Activated T-cell treated with anti-CD3 and anti-CD28 coated beads for 4 hours (primary cell): ENCODE measurements around the gene STARD9.
"Not testable (repeated sequence)": the region's sequence is repeated elsewhere in the genome, so short reads cannot be mapped to it uniquely, and the experiment has no call there.

Experiments
- DNase-seq: peaks from one replicate; pipeline ENCODE4 v3.0.0-alpha.2; 2020

Gene STARD9

DNA sequence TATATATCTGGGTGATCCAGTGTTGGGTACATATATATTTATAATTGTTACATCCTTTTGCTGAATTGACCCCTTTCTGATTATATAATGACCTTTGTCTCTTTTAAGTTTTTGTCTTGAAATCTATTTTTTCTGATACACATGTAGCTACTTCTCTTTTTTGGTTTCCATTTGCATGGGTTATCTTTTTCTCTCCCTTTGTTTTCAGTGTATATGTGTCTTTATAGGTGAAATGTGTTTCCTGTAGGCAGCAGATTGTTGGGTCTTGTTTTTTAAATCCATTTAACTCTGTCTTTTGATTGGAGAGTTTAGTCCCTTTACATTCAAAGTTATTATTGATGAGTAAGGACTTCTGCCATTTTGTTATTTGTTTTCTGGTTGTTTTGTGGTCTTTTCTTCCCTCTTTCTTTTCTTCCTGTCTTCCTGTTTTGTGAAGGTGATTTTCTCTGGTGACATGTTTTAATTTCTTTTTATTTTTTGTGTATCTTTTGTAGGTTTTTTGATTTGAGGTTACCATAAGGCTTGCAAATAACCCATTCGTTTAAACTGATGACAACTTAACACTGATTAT is 56.8 kb downstream of the STARD9 start:
- DNase-seq, result no peak

DNA sequence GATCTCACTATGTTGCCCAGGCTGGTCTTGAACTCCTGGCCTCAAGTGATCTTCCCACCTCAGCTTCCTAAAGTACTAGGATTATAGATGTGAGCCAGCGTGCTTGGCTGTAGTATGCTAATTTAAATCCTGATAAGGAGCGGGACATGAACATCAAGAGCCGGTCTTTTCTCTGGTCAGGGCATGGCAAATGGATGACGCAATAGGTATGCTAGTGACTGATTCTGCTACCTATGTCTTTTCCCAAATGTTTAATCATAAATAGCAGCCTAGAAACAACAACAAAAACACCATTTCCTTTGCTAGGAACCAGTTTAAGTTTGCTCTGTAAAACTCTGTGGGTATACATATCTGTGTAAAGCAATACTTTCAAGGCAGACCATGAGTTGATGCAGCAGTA is 64.7 kb downstream of the STARD9 start:
- DNase-seq, result no peak

DNA sequence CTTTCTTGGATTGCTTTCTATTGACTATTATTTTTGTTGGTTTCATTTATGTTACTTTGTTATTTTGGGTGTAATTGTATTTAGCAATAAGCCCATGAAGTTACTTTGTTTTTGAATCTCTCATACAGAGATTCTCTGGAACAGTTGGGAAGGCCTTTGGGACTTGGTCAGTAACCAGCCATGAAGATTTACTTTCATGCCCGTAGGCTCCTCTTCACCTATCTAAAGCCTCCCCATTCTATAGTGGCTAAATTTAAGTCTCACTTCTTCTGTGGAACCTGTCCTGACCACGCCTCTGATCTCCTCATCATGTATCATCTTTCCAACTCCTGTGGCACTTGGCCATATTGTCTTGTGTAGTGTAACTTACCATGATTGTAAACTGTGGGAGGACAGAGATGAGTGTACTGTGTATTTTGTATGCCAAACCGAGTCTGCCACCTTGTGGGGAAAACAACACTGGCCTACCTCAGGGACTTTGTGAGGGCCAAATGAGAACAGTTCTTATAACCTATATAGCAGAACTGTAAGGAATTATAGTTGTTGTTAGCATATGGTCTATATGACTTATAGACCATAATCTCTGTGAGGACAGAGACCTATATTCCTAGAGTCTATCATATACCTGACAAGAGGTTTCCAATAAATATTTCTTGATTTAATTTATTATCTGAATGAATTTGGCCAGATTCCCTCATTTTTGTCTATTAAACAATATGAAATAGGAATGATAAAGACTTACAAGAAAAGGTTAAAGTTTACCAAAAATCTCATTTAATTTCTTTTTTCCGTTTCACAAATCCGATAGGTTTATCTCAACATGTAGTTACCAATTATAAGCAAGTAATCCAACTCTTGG is 75.0 kb downstream of the STARD9 start:
- peak; percentile 30 for DNase-seq

DNA sequence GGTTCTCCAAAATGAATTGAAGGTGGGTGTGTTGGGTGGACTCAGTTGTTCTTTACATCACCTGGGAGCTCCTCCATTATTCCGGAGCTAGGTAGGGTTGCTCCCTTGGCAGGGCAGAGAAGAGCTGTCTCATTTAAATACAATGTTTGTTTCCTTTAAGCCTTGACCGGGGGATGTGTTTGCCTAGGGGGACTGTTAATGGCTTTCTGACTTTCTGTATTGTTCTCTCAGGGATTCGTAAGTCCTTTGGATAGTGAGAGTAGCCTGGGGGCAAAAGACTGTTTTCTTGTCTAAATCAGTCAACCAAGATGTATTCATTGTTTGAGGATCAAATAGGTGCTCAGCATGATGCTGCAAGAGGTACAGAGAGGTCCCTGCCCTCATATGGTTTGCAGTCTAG is 90.4 kb downstream of the STARD9 start:
- DNase-seq, result no peak

DNA sequence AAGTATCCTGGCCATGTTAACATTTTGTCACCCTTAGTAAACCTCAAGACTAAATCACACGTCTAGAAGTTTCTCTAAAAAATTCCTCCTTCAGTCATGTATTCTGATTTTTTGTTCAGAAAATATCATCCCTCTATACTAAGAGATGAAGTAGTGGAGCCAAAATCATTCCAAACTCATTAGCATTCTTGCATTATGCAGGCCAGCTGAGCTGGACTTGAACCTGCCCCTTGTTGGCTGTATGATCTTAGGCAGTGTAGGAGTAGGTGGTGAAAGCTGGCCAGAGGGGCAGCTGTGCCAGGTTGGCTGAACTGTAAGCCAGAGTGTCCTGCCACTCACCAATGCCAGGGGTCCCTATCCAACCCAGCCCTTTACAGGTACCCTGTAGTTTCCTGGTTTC is 92.4 kb downstream of the STARD9 start:
- no peak for DNase-seq

DNA sequence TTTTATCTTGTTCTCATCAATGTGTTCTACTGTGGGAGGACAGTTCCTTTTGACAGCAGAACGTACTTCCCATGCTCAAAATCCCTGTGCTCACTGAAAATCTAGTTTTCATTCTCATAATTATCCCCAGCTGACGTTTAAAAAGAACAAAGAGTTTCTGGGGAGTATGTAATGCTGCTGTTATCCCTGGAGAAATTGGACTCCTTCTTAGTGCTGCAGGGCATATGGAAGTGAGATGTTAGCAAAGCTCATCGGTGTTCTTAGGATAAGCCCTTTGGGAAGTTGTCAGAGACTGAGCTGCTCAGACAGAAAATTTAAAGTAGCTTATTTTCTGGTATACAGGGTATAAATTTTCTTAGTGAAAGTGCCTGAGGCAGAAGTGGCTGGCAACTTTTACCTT is 95.0 kb downstream of the STARD9 start:
- no peak for DNase-seq

DNA sequence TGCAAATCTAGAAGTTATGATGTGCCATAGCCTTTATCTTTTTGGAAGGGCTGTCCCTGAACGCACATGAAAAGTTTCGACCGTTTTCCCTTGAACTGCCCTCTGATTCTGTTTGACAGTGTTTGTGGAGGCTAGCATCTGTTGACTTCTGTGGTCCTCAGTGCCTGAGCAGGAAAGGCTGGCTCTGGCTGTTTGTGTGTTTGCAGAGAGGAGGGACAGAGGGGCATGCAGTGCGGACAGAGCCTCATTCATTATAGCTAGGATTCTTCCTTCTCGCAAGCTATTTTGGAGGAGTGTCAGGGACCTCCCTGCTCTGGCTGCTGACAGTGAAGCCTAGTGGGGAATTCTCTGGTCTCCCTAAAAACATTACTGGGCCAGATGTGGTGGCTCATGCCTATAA is 97.0 kb downstream of the STARD9 start:
- no peak for DNase-seq

DNA sequence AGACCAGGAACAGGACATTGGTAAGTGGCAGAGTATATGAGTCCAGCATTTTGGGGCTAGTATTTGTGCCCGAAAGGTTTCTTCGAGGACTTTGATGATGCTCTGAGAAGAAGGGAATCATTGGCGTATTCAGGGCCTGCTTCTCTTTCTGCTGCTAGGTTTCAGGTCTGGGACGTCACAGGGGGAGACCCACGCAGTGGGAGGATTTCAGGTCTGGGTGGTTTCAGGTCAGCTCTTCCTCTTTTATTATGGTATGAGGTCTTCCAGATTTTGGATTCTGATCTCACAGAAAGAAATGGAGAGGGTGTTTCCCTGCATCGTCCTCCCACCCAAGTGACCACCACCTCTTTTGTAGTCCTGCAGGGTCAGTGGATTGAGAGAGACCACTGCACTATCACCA is 99.1 kb downstream of the STARD9 start:
- no peak for DNase-seq

DNA sequence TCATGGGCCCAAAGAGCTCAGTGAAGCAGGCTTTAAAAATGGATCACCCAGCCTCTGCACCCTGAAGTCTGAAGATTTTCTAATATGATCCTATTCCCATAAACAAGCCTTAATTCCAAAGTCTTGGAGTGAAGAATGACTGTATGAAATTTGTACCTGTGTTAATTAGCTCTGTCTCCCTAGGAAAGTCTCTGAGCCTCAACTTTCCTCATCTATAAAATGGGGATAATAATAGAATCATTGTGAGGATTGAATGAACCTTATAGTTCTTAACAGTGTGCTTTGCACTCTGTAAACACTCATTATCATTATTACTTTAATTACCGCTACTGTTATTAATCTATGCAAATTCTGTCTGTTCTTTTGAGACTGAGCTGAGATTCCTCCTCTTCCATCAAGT is 99.6 kb downstream of the STARD9 start:
- DNase-seq, result no peak

DNA sequence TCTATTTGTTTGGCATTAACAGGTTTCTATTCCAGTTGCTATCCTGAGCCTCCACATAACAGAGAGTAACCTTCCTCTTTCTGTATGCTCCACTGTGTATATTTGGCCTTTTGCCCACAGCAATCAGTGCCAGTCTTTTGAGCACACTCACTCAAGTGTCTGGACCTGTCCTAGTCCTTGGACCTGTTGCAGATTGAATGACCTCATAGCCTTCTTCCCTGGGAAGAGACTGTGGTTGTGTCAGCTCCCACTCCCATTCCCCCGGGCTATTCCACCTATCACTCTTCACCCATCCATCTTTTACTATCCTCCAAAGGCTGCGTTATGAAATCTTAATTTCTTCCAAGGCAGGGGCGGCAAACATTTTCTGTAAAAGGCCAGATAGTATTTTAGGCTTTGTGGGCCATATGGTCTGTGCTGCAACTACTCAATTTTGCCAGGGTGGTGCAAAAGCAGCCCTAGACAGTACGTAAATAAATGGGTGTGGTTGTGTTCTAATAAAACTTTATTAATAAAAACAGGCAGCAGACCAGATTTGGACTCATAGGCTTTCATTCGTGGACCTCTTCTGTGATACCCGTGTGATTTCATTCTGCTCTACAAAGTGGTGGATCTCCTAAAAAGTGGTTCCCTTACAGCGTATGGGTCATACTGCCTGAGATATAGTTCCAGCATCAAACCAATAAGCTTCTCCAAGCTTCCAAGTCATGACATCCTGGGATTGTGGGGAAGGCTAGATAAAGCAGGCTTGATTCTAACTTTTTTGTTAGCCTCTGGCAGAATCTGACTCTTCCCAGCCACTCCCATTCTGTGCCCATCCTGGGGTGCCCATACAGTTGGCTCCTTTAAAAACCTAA is 104.1 kb downstream of the STARD9 start:
- DNase-seq, result no peak

DNA sequence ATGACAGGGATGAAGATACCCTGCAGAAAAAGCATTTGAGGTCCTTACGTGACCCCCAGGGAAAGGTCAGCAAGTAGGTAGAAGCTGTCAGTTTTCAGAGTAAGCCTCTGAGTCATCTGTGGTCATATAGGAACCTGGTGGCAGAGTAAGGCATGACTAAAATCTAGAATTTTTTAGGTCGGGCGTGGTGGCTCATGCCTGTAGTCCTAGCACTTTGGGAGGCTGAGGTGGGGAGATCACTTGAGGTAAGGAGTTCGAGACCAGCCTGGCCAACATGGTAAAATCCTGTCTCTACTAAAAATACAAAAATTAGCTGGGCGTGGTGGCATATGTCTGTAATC is 104.7 kb downstream of the STARD9 start:
- DNase-seq, result not testable (repeated sequence)

DNA sequence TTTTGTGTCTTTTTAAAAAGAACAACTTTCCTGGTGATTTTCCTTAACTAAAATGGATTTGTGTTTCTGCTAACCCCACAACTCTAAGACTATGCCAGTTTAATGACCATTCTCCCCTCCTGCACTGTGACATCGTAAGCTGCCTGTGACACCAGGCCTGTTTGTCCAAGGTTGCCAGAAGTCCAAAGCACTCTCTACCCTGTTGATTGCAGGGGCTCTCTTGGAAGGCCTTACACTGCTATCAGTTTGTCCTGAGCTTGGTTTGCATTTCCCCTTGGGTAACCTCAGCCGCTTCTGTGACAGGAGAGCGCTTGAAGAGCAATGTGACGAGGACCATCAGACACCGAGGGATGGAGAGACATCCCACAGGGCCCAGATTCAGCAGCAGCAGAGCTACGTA is 105.7 kb downstream of the STARD9 start:
- no peak for DNase-seq

DNA sequence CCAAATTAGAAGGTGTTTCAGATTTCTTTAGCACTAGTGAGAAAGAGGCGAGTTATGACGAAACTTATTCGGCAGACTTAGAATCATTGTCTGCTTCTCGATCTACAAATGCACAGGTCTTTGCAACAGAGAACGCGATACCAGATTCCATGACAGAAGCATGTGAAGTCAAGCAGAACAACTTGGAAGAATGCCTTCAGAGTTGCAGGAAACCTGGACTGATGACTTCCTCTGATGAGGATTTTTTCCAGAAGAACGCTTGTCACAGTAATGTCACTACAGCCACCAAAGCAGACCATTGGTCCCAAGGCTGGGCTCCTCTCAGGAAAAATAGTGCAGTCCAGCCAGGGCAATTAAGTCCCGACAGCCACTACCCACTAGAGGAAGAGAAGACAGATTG is 110.9 kb downstream of the STARD9 start:
- no peak for DNase-seq

DNA sequence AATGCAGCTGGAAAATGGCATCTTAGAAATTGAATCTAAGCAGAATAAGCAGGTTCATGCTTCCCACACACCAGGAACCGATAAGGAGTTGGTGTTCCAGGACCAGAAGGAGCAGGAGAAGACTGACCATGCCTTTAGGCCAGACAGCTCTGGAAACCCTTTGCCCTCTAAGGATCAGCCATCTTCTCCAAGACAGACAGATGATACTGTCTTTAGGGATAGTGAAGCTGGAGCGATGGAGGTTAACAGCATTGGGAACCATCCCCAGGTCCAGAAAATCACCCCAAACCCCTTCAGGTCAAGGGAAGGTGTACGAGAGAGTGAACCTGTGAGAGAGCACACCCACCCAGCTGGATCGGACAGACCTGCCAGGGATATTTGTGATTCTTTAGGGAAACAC is 112.3 kb downstream of the STARD9 start:
- no peak for DNase-seq

DNA sequence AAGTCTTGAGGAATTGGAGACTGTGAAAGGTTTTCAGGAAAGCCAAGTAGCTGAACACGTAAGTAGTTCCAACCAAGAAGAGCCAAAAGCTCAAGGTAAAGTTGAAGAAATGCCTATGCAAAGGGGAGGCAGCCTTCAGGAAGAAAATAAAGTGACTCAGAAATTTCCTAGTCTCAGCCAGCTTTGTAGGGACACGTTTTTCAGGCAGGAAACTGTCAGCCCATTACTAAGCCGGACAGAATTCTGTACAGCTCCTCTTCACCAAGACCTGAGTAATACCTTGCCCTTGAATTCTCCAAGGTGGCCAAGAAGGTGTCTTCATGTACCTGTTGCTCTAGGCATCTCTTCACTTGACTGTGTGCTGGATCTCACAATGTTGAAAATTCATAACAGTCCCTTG is 112.9 kb downstream of the STARD9 start:
- no peak for DNase-seq

DNA sequence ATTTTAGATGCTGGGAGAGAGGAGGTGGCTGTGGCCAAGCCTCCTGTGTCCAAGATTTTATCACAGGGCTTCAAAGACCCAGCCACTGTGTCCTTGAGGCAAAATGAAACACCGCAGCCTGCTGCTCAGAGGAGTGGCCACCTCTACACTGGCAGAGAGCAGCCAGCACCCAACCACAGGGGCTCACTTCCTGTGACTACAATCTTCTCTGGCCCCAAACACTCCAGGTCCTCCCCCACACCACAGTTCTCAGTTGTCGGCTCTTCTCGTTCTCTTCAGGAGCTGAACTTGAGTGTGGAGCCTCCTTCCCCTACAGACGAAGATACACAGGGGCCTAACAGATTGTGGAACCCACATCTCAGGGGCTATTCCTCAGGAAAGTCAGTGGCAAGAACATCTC is 115.9 kb downstream of the STARD9 start:
- DNase-seq, result no peak

DNA sequence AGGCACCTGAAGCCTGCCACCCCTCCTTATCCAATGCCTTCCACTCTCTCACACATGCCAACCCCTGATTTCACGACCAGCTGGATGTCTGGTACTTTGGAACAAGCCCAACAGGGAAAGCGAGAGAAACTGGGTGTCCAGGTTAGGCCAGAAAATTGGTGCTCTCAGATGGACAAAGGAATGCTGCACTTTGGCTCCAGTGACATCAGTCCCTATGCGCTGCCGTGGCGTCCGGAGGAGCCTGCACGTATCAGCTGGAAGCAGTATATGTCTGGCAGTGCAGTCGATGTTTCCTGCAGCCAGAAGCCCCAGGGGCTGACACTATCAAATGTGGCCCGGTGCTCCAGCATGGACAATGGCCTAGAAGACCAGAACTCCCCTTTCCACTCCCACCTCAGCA is 116.4 kb downstream of the STARD9 start:
- no peak for DNase-seq

DNA sequence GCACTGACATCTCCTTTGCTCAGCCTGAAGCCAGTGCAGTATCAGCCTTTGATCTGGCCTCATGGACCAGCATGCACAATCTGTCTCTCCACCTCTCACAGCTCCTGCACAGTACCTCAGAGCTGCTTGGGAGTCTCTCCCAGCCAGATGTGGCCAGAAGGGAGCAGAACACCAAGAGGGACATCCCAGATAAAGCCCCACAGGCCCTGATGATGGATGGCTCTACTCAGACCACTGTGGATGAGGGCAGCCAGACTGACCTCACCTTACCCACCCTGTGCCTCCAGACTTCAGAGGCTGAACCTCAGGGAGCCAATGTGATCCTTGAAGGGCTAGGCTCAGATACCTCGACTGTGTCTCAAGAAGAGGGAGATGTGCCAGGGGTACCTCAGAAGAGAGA is 117.1 kb downstream of the STARD9 start:
- DNase-seq, result no peak

DNA sequence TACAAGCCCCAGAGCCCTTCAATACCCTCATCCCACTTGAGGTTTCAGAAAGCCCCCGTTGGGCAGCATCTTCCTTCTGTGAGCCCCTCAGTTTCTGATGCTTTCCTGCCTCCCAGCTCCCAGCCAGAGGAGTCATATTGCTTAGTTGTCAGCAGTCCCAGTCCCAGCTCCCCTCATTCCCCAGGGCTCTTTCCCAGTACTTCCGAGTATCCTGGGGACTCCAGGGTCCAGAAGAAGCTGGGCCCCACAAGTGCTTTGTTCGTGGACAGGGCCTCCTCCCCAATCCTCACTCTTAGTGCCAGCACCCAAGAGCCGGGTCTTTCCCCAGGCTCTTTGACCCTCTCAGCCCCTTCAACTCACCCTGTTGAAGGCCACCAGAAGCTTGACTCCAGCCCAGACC is 117.6 kb downstream of the STARD9 start:
- no peak for DNase-seq

DNA sequence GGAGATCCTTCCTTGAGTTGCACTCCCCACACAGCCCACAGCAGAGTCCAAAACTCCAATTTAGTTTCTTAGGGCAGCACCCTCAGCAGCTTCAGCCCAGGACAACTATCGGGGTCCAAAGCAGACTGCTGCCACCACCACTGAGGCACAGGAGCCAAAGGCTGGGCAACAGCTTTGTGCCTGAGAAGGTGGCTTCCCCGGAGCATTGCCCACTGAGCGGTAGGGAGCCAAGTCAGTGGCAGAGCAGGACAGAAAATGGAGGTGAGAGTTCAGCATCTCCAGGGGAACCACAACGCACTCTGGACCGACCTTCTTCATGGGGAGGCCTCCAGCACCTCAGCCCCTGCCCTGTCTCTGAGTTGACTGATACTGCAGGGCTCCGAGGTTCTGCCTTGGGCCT is 118.1 kb downstream of the STARD9 start:
- no peak for DNase-seq

DNA sequence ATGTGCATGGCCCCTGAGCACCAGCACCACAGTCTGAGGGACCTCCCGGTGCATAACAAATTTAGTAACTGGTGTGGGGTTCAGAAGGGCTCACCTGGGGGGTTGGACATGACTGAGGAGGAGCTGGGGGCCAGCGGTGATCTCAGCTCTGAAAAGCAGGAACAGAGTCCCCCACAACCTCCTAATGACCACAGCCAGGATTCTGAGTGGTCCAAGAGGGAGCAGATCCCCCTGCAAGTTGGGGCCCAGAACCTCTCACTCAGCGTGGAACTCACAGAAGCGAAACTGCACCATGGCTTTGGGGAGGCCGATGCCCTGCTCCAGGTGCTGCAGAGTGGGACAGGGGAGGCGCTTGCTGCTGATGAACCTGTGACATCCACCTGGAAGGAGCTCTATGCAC is 118.5 kb downstream of the STARD9 start:
- no peak for DNase-seq

DNA sequence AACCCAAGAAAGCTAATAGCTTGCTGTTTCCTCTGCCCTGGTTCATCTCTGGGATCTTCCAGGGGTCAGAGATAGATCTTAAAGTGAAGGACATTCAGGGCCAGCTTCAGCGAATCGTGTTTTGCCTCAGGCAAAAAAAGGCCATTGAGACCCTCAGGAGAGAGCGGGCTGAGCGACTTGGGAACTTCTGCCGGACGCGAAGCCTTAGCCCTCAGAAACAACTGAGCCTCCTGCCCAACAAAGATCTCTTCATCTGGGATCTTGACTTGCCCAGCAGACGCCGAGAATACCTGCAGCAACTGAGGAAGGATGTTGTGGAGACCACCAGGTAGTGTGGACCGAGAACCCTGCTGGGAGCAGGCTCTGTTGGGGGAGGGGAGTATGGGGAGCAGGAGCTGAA is 119.0 kb downstream of the STARD9 start:
- no peak for DNase-seq

DNA sequence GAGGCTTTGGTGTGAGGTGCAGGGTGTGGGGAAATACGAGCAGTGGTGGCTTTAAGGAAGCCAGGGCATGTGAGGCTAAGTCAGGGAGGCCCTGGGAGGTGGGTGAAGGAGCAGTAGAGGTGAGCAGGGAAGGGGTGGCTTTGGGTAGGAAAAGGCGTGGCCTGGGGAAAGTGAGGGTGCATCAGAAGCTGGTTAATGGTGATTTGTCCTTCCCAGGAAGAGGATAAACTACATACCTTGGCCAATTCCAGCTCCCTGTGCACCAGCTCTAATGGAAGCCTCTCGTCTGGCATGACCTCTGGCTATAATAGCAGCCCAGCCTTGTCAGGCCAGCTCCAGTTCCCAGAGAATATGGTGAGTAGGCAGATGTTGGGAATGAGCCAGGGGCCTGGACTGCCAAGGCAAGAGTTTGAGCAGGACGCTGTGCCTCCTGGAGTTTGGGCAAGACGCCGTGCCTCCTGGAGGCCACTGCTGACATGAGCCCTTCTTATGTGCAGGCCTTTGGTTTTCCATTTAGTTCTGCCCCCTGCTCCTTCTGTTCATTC is 120.2 kb downstream of the STARD9 start:
- DNase-seq, result no peak

DNA sequence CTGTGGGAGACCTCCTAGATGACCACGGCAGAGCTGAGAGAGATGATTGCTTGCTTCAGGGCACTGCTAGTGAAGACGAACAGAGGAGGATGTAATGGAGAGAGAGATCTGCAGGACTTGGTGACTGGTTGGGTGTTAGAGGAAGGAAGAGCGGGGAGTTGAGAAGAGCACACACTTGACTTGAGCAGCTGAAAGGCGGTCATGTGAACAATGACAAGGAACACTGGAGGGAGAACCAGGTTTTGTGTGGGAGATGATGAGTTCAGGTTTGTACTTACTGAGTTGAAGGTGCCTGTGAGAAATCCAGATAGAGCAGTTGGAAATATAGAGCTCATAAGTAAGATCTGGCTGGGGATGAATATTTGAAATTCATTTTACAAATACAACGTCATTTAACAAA is 121.2 kb downstream of the STARD9 start:
- DNase-seq, result no peak
